Choroid plexus epithelial cell (primary cell): ENCODE measurements around the gene ARHGEF6.

Experiments
- DNase-seq: peaks from one replicate; pipeline ENCODE4 v3.0.0-alpha.2; 2010; ENCODE audit warnings: low read depth
- H3K4me3 ChIP-seq: 2 replicates; pipeline ENCODE4 v1.5.1; 2011; ENCODE audit warnings: low read depth, mild to moderate bottlenecking, control low read depth, low read length, moderate library complexity
- TF ChIP-seq, protein P1 (sequence below): conservative IDR thresholded peaks from 2 replicates; pipeline ENCODE4 v1.5.1; 2011; ENCODE audit warnings: low read depth, mild to moderate bottlenecking, control low read depth, inconsistent platforms, low read length, moderate library complexity

Gene ARHGEF6

DNA sequence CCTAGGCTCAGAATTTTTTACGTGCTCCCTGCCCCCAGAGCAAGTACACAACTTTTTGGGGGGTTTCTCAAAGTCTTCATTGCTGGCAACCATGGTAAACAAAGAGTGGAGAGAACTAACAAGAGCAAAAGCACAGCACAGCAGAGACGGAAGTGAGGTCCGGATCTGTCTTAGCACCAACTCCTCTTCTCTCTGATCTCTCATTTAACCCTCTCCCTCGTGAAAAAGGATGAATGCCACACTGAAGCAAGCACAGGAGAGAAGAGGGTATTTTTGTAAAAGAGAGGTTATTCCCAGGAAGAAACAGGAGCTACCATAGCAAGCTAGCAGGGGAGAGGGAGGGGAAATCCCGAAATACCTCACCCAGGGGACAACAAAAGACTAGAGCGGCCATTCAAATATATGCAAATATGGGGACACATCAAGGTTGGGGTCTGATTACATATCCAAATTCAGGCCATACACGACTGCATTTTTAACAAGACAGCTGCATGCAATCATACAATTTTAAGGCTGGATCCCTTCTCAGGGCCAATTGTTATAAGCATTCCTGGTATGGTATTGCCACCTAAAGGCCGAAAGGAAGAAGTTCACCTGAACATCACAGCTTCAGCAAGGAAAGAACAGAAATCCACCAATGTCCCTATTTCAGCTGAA, 86.2 kb downstream of the ARHGEF6 start:
- DNase-seq = peak; percentile 76
- H3K4me3 ChIP-seq = no peak overlapping the region
- TF ChIP-seq, protein P1, sequence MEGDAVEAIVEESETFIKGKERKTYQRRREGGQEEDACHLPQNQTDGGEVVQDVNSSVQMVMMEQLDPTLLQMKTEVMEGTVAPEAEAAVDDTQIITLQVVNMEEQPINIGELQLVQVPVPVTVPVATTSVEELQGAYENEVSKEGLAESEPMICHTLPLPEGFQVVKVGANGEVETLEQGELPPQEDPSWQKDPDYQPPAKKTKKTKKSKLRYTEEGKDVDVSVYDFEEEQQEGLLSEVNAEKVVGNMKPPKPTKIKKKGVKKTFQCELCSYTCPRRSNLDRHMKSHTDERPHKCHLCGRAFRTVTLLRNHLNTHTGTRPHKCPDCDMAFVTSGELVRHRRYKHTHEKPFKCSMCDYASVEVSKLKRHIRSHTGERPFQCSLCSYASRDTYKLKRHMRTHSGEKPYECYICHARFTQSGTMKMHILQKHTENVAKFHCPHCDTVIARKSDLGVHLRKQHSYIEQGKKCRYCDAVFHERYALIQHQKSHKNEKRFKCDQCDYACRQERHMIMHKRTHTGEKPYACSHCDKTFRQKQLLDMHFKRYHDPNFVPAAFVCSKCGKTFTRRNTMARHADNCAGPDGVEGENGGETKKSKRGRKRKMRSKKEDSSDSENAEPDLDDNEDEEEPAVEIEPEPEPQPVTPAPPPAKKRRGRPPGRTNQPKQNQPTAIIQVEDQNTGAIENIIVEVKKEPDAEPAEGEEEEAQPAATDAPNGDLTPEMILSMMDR = peak; percentile 66

DNA sequence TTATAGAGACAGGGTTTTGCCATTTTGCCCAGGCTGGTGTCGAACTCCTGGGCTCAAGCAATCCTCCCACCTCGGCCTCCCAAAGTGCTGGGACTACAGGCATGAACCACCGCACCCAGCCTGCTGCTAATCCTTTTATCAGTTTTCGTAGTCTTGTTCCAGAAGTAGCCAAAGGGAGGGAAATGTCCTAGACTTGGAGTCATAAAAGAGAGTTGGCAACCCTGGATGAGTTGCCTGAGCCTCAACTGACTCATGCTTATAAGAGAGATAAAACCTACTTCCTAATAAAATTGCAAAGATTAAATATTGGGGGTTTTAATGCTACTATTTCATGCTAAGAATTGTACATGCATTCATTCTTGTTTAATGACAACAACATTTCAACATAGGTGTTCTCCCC, 88.5 kb downstream of the ARHGEF6 start:
- TF ChIP-seq, protein P1 = no peak
- no peak for DNase-seq
- H3K4me3 ChIP-seq = no peak overlapping the region

DNA sequence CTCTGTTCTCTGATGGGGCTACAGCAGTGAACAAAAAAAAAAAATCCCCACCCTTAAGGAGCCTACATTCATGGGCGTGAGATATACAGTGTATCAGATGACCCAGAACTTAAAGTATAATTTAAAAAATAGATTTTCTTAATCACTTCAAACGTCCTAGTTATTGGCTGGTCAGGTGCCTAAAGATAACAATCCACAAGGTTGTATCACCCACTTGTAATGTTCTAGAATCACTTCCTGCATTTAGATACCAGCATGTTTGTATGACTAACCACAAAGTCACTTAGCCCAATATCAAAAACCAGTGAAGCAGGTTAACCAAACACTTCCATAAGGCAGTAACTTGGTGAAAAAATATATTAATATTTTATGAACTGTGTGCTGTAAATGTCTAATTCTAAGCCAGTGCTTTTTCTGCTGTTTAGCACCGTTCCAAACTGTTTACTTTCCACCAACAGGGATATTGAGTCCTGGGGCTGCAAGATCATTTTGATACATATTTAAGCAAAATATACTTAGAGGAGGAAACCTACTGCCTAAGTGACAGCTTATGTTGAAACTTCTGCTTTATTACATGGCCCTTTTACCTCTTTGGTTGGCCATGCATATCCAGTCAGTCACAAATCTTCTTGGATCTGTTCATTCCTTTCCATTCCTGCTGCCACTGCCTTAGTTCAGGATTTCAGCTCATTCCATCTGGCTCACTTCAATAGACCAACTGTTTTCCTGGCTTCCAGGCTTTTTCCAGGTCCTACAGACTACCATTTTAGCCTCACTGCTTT, 89.5 kb downstream of the ARHGEF6 start:
- peak; percentile 33 for DNase-seq
- no peak overlapping the region for H3K4me3 ChIP-seq
- TF ChIP-seq, protein P1 = no peak

DNA sequence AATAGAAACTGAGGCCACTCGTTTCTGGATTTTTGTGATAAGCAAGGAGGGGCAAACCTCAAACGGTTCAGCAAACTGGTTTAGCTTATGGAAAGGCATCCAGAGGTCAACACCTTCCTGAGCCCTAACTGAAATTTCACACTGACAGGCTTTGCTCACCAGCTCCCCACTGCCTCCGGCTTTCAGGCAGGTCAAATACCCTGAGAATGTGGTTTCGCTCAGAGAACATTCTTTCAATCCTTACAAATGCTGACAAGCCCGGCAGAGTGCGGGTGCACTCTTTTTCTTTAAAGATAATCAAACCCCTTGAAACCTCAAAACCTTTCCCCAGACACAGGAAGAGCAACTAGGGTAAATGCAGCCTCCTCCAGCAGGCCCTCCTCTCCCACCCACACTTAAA, 91.3 kb downstream of the ARHGEF6 start:
- TF ChIP-seq, protein P1 = no peak
- DNase-seq = peak; percentile 85
- H3K4me3 ChIP-seq = no peak overlapping the region

DNA sequence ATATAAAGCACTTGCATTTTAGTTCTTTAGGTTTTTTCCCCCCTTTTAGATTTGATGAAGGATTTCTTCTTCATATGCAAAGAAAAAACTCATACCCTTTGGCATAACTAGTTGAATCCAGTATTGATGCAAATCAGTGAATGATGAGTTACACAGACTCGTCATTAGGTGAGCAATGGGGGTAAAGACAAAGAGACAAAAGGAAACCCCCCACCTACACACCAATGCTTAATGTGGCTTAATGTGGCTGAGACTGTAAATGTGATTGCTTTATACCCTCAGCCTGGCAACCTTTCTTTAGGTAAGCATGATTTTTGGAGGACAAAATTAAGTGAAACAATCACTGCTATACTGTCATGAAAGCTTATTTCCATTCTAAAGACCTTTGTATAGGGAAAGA, 93.3 kb downstream of the ARHGEF6 start:
- no peak for DNase-seq
- TF ChIP-seq, protein P1 = no peak
- no peak overlapping the region for H3K4me3 ChIP-seq

DNA sequence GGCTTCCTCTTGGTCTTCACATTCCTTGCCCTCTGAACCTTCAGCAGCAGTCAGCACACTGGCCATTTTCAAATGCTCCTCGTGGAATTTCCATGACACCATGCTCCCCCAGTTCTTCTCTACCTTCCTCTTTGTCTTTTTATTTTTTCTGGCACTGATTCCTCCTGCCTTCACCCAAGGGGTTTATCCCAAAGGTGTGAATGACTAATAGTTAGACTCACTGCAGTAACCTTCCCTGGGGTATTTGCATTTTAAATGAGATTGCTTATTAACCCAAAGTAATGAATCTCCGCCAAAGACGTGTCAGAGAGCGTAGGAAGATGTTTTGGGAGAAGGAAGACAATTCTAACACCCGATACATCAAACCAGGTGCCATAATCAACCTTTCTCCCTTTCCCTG, 96.6 kb downstream of the ARHGEF6 start:
- no peak for DNase-seq
- H3K4me3 ChIP-seq = no peak overlapping the region
- TF ChIP-seq, protein P1 = no peak
